Suprapubic skin (tissue), 4 donors: ENCODE data around the gene C10orf95. TPM values are rescaled to one million over a fixed set of nuclear protein-coding genes. Genes with fewer than 3 reads are reported as not detected.

Experiments used
- DNase-seq, 2 donors: peaks; one replicate each; pipeline ENCODE4 v3.0.0-alpha.2; 2019; ENCODE audit warnings: low spot score in 2 of 2
- H3K27ac ChIP-seq: fragments of 200-600 bp; sonication (generic); one replicate; pipeline ENCODE4 v1.5.1; 2019
- H3K27me3 ChIP-seq: fragments of 200-600 bp; sonication (generic); one replicate; pipeline ENCODE4 v1.5.1; 2019
- H3K36me3 ChIP-seq: fragments of 200-600 bp; sonication (generic); one replicate; pipeline ENCODE4 v1.5.1; 2019
- H3K4me1 ChIP-seq: fragments of 200-600 bp; sonication (generic); one replicate; pipeline ENCODE4 v1.5.1; 2019
- H3K4me3 ChIP-seq: fragments of 200-600 bp; sonication (generic); one replicate; pipeline ENCODE4 v1.5.1; 2019; ENCODE audit warnings: mild to moderate bottlenecking
- H3K9me3 ChIP-seq: fragments of 200-600 bp; sonication (generic); one replicate; pipeline ENCODE4 v1.5.1; 2019
- EP300 ChIP-seq: sonication (generic); formaldehyde crosslinking; IDR thresholded peaks from one replicate; pipeline ENCODE4 v1.6.1; 2017; ENCODE audit warnings: antibody characterized with exemption
- POLR2A ChIP-seq, 2 donors: fragments of 450-650 bp; IDR thresholded peaks; one replicate each; pipeline ENCODE4 v1.6.1; 2017; ENCODE audit warnings: antibody characterized with exemption in 2 of 2, mild to moderate bottlenecking in 2 of 2, moderate library complexity in 2 of 2
- POLR2AphosphoS5 ChIP-seq, 3 donors: sonication (generic); formaldehyde crosslinking; IDR thresholded peaks; one replicate each; pipeline ENCODE4 v1.6.1; 2017; ENCODE audit warnings: antibody characterized with exemption in 3 of 3
- WGBS: methylation state at CpG from one replicate; pipeline ENCODE4 v1.1.5; 2018; 5-methylcytosine and 5-hydroxymethylcytosine counted together
- total RNA-seq, 4 donors: library from RNA; depleted of rRNA; stranded (reverse); fragments of >200 nt; gene quantifications; one replicate each; pipeline ENCODE4 v1.1.0, GENCODE V29; 2016
- TF ChIP-seq, protein P1 (sequence below), 2 donors: fragments of 200-600 bp in 1 of 2; fragments of 450-650 bp in 1 of 2; sonication (generic) in 1 of 2; IDR thresholded peaks; one replicate each; pipeline ENCODE4 v1.5.1; 2016 to 2019; ENCODE audit warnings: antibody characterized with exemption in 2 of 2, mild to moderate bottlenecking in 1 of 2, moderate library complexity in 1 of 2

C10orf95 gene
- total RNA-seq, 4 donors from 2014 or later, result 1.4 to 7.1 (median 5.4) TPM

DNA sequence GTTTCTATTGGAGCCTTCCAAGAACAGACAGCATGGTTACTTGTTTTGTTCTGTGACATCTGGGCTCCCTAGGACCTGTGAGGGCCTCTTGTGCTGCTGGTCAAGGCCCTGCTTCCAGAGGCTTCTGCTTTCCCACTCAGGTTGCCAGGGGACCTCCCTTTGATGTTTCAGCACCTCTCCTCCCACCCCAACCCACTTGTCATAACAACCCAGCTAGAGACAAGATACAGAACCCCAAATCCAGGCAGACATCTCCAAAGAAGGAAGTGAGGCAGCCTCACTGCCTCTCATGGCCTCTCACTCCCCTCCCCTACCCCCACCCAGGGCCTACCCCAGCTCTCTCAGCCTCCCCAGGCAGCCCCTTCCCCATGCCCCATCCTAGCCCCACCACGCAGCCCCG is 44.5 kb downstream of the C10orf95 start:
- Histone ChIP-seq H3K36me3 (peaks cover 11% of the 10 kb centered on the region), H3K27ac (no peak overlapping the region), H3K27me3 (peaks cover 42% of the 10 kb centered on the region), H3K4me1 (peaks cover 29% of the 10 kb centered on the region), H3K4me3 (no peak overlapping the region), H3K9me3 (no peaks in the 10 kb centered on the region)
- WGBS, result 94% methylated on average over 2 of the region's 2 CpGs
- TF ChIP-seq, protein P1, sequence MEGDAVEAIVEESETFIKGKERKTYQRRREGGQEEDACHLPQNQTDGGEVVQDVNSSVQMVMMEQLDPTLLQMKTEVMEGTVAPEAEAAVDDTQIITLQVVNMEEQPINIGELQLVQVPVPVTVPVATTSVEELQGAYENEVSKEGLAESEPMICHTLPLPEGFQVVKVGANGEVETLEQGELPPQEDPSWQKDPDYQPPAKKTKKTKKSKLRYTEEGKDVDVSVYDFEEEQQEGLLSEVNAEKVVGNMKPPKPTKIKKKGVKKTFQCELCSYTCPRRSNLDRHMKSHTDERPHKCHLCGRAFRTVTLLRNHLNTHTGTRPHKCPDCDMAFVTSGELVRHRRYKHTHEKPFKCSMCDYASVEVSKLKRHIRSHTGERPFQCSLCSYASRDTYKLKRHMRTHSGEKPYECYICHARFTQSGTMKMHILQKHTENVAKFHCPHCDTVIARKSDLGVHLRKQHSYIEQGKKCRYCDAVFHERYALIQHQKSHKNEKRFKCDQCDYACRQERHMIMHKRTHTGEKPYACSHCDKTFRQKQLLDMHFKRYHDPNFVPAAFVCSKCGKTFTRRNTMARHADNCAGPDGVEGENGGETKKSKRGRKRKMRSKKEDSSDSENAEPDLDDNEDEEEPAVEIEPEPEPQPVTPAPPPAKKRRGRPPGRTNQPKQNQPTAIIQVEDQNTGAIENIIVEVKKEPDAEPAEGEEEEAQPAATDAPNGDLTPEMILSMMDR (IDR thresholded peaks at IDR 0.05), result no peak
- TF ChIP-seq POLR2AphosphoS5 (IDR thresholded peaks at IDR 0.05), result no peak
- no peak for TF ChIP-seq EP300
- no peak for TF ChIP-seq POLR2A (IDR thresholded peaks at IDR 0.05)
- no peak for DNase-seq

DNA sequence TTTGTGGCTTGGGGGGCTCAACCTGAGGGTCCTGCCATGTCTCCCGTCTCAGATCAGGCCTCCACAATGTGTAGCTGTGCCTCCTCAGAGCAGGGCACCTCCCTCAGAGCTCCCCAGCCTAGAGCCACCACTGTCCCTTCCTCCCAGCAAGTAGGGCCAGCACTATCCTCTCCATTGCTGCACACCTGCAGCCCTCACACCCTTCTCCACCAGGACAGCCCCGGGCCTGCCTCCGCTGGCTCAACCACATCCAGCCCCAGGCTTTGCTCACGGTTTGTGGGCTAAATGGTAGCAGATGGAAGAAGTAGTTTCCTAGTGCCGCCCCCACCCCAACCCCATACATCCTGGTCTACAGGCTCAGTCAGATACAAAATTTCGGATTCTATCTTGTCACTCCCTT is 45.7 kb downstream of the C10orf95 start:
- no peaks in the 10 kb centered on the region for H3K9me3 ChIP-seq
- no peak for DNase-seq
- TF ChIP-seq POLR2AphosphoS5 (IDR thresholded peaks at IDR 0.05), result no peak
- 55% methylated on average over 6 of the region's 6 CpGs for WGBS
- peaks cover 21% of the 10 kb centered on the region for H3K36me3 ChIP-seq
- peaks cover 30% of the 10 kb centered on the region for H3K27me3 ChIP-seq
- peaks cover 35% of the 10 kb centered on the region for H3K4me1 ChIP-seq
- no peak overlapping the region for H3K4me3 ChIP-seq
- no peak overlapping the region for H3K27ac ChIP-seq

DNA sequence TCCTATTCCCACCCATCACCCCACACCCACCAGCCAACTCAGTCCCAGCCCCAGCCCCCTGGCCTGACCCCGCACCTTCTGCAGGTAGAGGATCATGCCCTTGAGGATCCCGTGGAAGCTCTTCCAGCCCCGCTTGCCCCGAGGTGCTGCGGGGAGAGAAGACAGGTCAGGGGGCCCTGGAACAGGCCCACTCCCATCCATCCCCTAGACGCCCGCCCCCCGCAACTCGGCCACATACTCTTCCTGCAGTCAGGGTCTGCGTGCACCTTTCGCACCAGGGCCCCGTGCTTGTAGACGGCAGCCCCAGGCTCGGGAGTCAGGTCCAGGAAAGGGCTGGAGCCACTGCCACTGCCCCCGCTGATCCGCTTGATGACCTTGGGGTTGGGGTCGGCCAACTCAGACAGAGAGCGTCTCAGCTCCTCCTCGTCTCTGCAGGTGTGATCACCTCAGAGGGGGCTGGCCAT is 46.2 kb downstream of the C10orf95 start:
- H3K4me3 ChIP-seq, result no peak overlapping the region
- 81% methylated on average over 19 of the region's 19 CpGs for WGBS
- peaks cover 25% of the 10 kb centered on the region for H3K27me3 ChIP-seq
- peaks cover 34% of the 10 kb centered on the region for H3K4me1 ChIP-seq
- DNase-seq, result no peak
- no peaks in the 10 kb centered on the region for H3K9me3 ChIP-seq
- peaks cover 21% of the 10 kb centered on the region for H3K36me3 ChIP-seq
- no peak for TF ChIP-seq POLR2A (IDR thresholded peaks at IDR 0.05)
- TF ChIP-seq EP300, result no peak
- TF ChIP-seq, protein P1 (IDR thresholded peaks at IDR 0.05), result no peak
- no peak for TF ChIP-seq POLR2AphosphoS5 (IDR thresholded peaks at IDR 0.05)
- H3K27ac ChIP-seq, result no peak overlapping the region

DNA sequence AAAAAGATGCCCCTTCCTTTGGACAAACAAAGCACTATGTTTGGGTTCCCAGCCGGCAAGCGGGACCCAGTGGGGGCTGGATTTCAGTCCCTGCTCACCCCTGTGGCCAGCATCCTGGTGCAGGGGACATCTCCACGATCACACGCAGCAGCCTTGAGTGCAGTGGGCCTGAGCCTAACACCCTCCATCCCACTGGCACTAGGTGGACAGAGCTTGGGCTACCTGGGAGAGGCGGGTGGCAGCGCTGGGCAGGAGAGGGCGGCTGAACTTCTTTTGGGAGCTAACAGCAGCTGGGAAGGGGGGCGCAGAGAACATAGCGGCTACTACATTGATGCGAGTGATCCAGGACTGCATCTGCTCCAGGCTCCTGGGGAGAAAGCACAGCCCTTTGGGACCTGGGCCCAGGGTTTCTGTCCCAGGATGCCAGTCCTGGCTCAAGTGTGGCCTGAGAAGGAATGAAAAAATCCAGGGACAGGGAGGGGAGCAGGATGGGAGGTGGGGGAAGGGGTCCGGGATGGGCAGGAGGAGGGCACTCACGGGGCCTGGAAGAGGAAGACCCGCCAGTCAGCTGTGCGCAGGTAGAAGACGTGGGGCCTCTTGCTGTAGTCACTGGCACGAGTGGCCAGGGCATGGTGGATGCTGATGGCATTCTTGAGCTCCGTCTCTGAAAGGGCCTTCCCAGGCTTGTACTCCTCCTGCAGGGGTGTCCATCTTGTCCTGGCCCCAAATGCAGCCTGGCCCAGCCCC is 46.8 kb downstream of the C10orf95 start:
- Histone ChIP-seq H3K4me3 (no peak overlapping the region), H3K27ac (no peak overlapping the region), H3K36me3 (peaks cover 21% of the 10 kb centered on the region), H3K4me1 (peaks cover 34% of the 10 kb centered on the region), H3K9me3 (no peaks in the 10 kb centered on the region), H3K27me3 (peaks cover 19% of the 10 kb centered on the region)
- WGBS, result 82% methylated on average over 16 of the region's 17 CpGs
- TF ChIP-seq, protein P1 (IDR thresholded peaks at IDR 0.05), result no peak
- TF ChIP-seq POLR2AphosphoS5 (IDR thresholded peaks at IDR 0.05) (no peak), POLR2A (IDR thresholded peaks at IDR 0.05) (no peak), EP300 (no peak)
- no peak for DNase-seq

DNA sequence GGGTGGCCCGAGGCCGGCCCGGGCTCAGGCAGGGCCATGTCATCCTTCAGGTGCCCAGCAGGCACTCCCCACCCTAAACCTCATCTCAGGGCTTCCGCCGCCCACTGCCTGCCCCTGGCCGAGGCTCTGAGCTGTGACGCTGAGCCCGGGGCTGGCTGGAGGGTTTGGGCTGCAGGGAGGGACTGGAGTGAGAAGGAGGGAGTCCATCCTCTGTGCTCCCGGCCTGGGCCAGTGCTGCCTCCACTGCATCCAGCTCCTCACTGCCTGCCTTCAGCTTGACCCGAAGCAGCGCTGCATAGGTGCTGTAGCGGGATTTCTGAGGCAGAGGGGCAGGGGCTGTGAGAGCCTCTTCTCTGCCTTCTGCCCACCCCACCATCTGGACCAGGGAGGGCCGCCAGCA is 48.2 kb downstream of the C10orf95 start:
- no peak overlapping the region for H3K27ac ChIP-seq
- no peak overlapping the region for H3K4me3 ChIP-seq
- peaks cover 37% of the 10 kb centered on the region for H3K4me1 ChIP-seq
- TF ChIP-seq, protein P1 (IDR thresholded peaks at IDR 0.05), result no peak
- TF ChIP-seq EP300 (no peak), POLR2AphosphoS5 (IDR thresholded peaks at IDR 0.05) (no peak), POLR2A (IDR thresholded peaks at IDR 0.05) (no peak)
- WGBS, result 87% methylated on average over 5 of the region's 13 CpGs
- H3K27me3 ChIP-seq, result peaks cover 6% of the 10 kb centered on the region
- DNase-seq, result no peak
- peaks cover 21% of the 10 kb centered on the region for H3K36me3 ChIP-seq
- no peaks in the 10 kb centered on the region for H3K9me3 ChIP-seq
